ENCODE data around the gene NKRF. TPM values are rescaled to one million over a fixed set of nuclear protein-coding genes. Genes with fewer than 3 reads are reported as not detected.

NKRF gene
- total and polyA plus RNA-seq, 12 donors = 4.2 to 13.2 (median 8.6) TPM

GRCh38 chrX:119602701-119603255 is 3.4 kb downstream of the NKRF start:
- no peak for DNase-seq
- no peak for TF ChIP-seq POLR2A (IDR thresholded peaks at IDR 0.05)
- TF ChIP-seq, protein P1, sequence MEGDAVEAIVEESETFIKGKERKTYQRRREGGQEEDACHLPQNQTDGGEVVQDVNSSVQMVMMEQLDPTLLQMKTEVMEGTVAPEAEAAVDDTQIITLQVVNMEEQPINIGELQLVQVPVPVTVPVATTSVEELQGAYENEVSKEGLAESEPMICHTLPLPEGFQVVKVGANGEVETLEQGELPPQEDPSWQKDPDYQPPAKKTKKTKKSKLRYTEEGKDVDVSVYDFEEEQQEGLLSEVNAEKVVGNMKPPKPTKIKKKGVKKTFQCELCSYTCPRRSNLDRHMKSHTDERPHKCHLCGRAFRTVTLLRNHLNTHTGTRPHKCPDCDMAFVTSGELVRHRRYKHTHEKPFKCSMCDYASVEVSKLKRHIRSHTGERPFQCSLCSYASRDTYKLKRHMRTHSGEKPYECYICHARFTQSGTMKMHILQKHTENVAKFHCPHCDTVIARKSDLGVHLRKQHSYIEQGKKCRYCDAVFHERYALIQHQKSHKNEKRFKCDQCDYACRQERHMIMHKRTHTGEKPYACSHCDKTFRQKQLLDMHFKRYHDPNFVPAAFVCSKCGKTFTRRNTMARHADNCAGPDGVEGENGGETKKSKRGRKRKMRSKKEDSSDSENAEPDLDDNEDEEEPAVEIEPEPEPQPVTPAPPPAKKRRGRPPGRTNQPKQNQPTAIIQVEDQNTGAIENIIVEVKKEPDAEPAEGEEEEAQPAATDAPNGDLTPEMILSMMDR (IDR thresholded peaks at IDR 0.05) = no peak
- Histone ChIP-seq H3K27me3 (no peaks in the 10 kb centered on the region), H3K4me3 (no peak overlapping the region), H3K4me1 (replicated peaks in 1 of 2) (no peaks in the 10 kb centered on the region), H3K36me3 (replicated peaks in 1 of 2) (no peaks in the 10 kb centered on the region), H3K27ac (no peak overlapping the region), H3K9me3 (replicated peaks in 1 of 3) (no peaks in the 10 kb centered on the region)
- WGBS, 4 donors = 64 to 80% (median 77%) methylated on average over 7 to 9 of the region's 9 CpGs
- intact Hi-C loops (cut with DNase I) = no loop called here

- DNase-seq = no peak
- Histone ChIP-seq H3K4me1 (replicated peaks in 1 of 2) (no peaks in the 10 kb centered on the region), H3K36me3 (replicated peaks in 1 of 2) (no peaks in the 10 kb centered on the region), H3K9me3 (replicated peaks in 1 of 3) (no peaks in the 10 kb centered on the region), H3K4me3 (no peak overlapping the region), H3K27me3 (no peaks in the 10 kb centered on the region), H3K27ac (no peak overlapping the region)
- no peak for TF ChIP-seq POLR2A (IDR thresholded peaks at IDR 0.05)
- 91 to 97% (median 94%) methylated on average over 3 to 5 of the region's 5 CpGs for WGBS, 4 donors
- intact Hi-C loops (cut with DNase I) = no loop called here
These were observed 16.4 kb downstream of the NKRF start for GRCh38 chrX:119589810-119590209.

GRCh38 chrX:119583431-119584059 is 22.7 kb downstream of the NKRF start:
- WGBS, 4 donors = 28 to 49% (median 33%) methylated on average over 2 of the region's 2 CpGs
- H3K36me3 ChIP-seq (replicated peaks in 1 of 2) = no peaks in the 10 kb centered on the region
- no peaks in the 10 kb centered on the region for H3K4me1 ChIP-seq (replicated peaks in 1 of 2)
- no peak overlapping the region for H3K4me3 ChIP-seq
- intact Hi-C loops (cut with DNase I) = no loop called here
- no peak overlapping the region for H3K27ac ChIP-seq
- H3K27me3 ChIP-seq = no peaks in the 10 kb centered on the region
- no peak for DNase-seq
- no peak for TF ChIP-seq POLR2A (IDR thresholded peaks at IDR 0.05)
- TF ChIP-seq, protein P1 (IDR thresholded peaks at IDR 0.05) = no peak
- H3K9me3 ChIP-seq (replicated peaks in 1 of 3) = no peaks in the 10 kb centered on the region

DNA sequence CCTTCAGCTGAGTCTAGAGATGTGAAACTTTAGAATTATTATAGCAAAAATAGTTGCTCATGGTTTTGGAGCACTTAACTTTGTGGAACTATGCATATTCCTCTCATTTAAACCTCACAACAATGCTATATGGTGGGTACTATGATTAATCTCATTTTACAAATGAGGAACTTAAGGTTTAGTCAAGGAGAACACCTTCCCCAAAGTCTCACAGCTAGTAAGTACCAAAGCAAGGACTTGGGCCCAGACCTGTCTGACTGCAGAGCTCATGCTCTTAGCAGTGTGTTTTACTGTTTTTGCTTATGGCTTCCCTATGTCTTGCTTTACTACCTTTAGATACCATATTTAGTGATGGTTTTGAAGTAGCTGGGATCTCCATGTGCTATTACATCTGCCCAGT is 26.8 kb downstream of the NKRF start:
- Histone ChIP-seq H3K9me3 (replicated peaks in 1 of 3) (no peaks in the 10 kb centered on the region), H3K27me3 (no peaks in the 10 kb centered on the region), H3K36me3 (replicated peaks in 1 of 2) (no peaks in the 10 kb centered on the region), H3K4me3 (no peak overlapping the region), H3K4me1 (replicated peaks in 1 of 2) (peaks cover 0 to 10% of the 10 kb centered on the region in 2 donors), H3K27ac (no peak overlapping the region)
- intact Hi-C loops (cut with DNase I) = no loop called here
- DNase-seq = no peak
- TF ChIP-seq POLR2A (IDR thresholded peaks at IDR 0.05) = no peak
- TF ChIP-seq, protein P1 (IDR thresholded peaks at IDR 0.05) = no peak
